Measurements from ENCODE around the gene SUPT4H1.

- TF ChIP-seq CTCF (IDR thresholded peaks at IDR 0.05 in 8 of 11, conservative IDR thresholded peaks at IDR 0.05 in 3 of 11), result no peak
- peak in 1 of 3 donors; percentile 49 for TF ChIP-seq POLR2A (IDR thresholded peaks at IDR 0.05)
- peak in 2 of 3 donors; percentile 49 to 54 for TF ChIP-seq POLR2AphosphoS5 (IDR thresholded peaks at IDR 0.05)
Measured at GRCh38 chr17:58352596-58353388, 791 bp upstream of the SUPT4H1 start.

Data from spleen (tissue), 7 donors.